HCT116 (cell line): ENCODE measurements around the gene SEC61A2. TPM values are rescaled to one million over a fixed set of nuclear protein-coding genes. Genes with fewer than 3 reads are reported as not detected.

ENCODE experiments used
- ATAC-seq: fragments of 200-7000 bp; cut with Tn5 transposase; 2 replicates; pipeline ENCODE4 v1.9.1; 2020; ENCODE audit warnings: mild to moderate bottlenecking, moderate library complexity
- BruUV-seq: library from RNA; stranded (reverse); fragments of 400-500 nt; replicated peaks from 2 replicates; lab custom pipeline; 2021; lab: Mats Ljungman, UMichigan
- CTCF ChIA-PET: fragments of 300-600 bp; sonication (Branson Sonifier 250); formaldehyde crosslinking; loops from one replicate; lab custom pipeline; 2021; ENCODE audit warnings: antibody characterized with exemption; lab: Charles Lee
- POLR2A ChIA-PET: fragments of 300-600, 350-600 bp; sonication (Branson Sonifier 250); formaldehyde crosslinking; loops from one replicate; lab custom pipeline; 2021; ENCODE audit warnings: antibody characterized with exemption; lab: Charles Lee
- RAD21 ChIA-PET, 2 experiments: fragments of 300-600 bp; sonication (Branson Sonifier 250); formaldehyde crosslinking; loops; one replicate each; lab custom pipeline; 2023; ENCODE audit warnings: low total read pairs in 2 of 2; ENCODE audit not compliant: uncharacterized antibody in 2 of 2, unreplicated experiment in 2 of 2, low non-redundant PET in 1 of 2; lab: Charles Lee
- DNase-seq: peaks from one replicate; pipeline ENCODE4 v3.0.0-alpha.2; 2010; ENCODE audit warnings: low read depth, low spot score
- H2AFZ ChIP-seq: fragments of 200-600 bp; shearing (Covaris generic), sonication (generic); 2 replicates; pipeline ENCODE4 v1.6.1; 2017; ENCODE audit warnings: low read depth, mixed run types, mixed read lengths, antibody characterized with exemption, low read length; ENCODE audit not compliant: poor library complexity, severe bottlenecking
- H3K27ac ChIP-seq: 2 replicates; pipeline ENCODE4 v1.5.1; 2012; ENCODE audit warnings: low read depth, low read length
- H3K27me3 ChIP-seq: fragments of 200-600 bp; sonication (generic); 2 replicates; pipeline ENCODE4 v1.6.1; 2016; ENCODE audit warnings: mixed run types, low read length, mixed read lengths; ENCODE audit not compliant: insufficient read depth
- H3K36me3 ChIP-seq, 2 experiments: fragments of 200-500 bp in 1 of 2; fragments of 200-600 bp in 1 of 2; sonication (Bioruptor generic) in 1 of 2; sonication (generic) in 1 of 2; 2 replicates each; pipeline versions ENCODE4 v1.5.1 to v1.6.1; 2014 to 2016; ENCODE audit warnings: low read length in 2 of 2, inconsistent platforms in 1 of 2, mixed read lengths in 1 of 2, mixed run types in 1 of 2; ENCODE audit not compliant: insufficient read depth in 2 of 2, control insufficient read depth in 1 of 2
- H3K4me1 ChIP-seq, 2 experiments: fragments of 200-600 bp in 1 of 2; sonication (generic) in 1 of 2; 2 replicates each; pipeline versions ENCODE4 v1.5.1 to v1.6.1; 2012 to 2017; ENCODE audit warnings: low read length in 2 of 2, inconsistent platforms in 1 of 2, mild to moderate bottlenecking in 1 of 2, mixed read lengths in 1 of 2, mixed run types in 1 of 2, moderate library complexity in 1 of 2; ENCODE audit not compliant: insufficient read depth in 2 of 2, control insufficient read depth in 1 of 2
- H3K4me2 ChIP-seq: fragments of 200-600 bp; sonication (generic); 2 replicates; pipeline ENCODE4 v1.6.1; 2017; ENCODE audit warnings: mixed run types, low read length, mixed read lengths
- H3K4me3 ChIP-seq, 2 experiments: fragments of 200-600 bp in 1 of 2; sonication (generic) in 1 of 2; replicated peaks in 1 of 2; 2 replicates each; pipeline ENCODE4 v1.5.1; 2011 to 2016; ENCODE audit warnings: low read length in 2 of 2, control low read depth in 1 of 2, low read depth in 1 of 2, mild to moderate bottlenecking in 1 of 2, mixed read lengths in 1 of 2, mixed run types in 1 of 2
- H3K79me2 ChIP-seq: fragments of 200-600 bp; sonication (generic); 2 replicates; pipeline ENCODE4 v1.6.1; 2017; ENCODE audit warnings: mild to moderate bottlenecking, mixed run types, low read length, moderate library complexity, mixed read lengths; ENCODE audit not compliant: insufficient read depth
- H3K9ac ChIP-seq: fragments of 200-600 bp; sonication (generic); 2 replicates; pipeline ENCODE4 v1.6.1; 2016; ENCODE audit warnings: low read length, mixed read lengths
- H3K9me2 ChIP-seq: fragments of 200-600 bp; sonication (generic), shearing (Covaris generic); 2 replicates; pipeline ENCODE4 v1.6.1; 2017; ENCODE audit warnings: mixed run types, mild to moderate bottlenecking, moderate library complexity; ENCODE audit not compliant: insufficient read depth
- H3K9me3 ChIP-seq, 2 experiments: fragments of 200-500 bp in 1 of 2; fragments of 200-600 bp in 1 of 2; sonication (Bioruptor generic) in 1 of 2; sonication (generic) in 1 of 2; 2 replicates each; pipeline ENCODE4 v1.6.1; 2014 to 2017; ENCODE audit warnings: low read length in 2 of 2, mixed read lengths in 2 of 2, inconsistent platforms in 1 of 2, low read depth in 1 of 2, mild to moderate bottlenecking in 1 of 2, mixed run types in 1 of 2, moderate library complexity in 1 of 2; ENCODE audit not compliant: control insufficient read depth in 1 of 2, insufficient read depth in 1 of 2
- H4K20me1 ChIP-seq: fragments of 200-600 bp; sonication (generic), shearing (Covaris generic); 2 replicates; pipeline ENCODE4 v1.6.1; 2017; ENCODE audit warnings: mixed run types, mild to moderate bottlenecking, moderate library complexity; ENCODE audit not compliant: insufficient read depth
- CBX3 ChIP-seq: IDR thresholded peaks from 2 replicates; pipeline ENCODE4 v1.6.1; 2012; ENCODE audit warnings: low read depth
- CEBPB ChIP-seq: IDR thresholded peaks from 2 replicates; pipeline ENCODE4 v1.6.1; 2012; ENCODE audit warnings: low read depth
- CTCF ChIP-seq, 3 experiments: fragments of 200-600 bp in 1 of 3; sonication (generic) in 1 of 3; IDR thresholded peaks in 2 of 3; conservative IDR thresholded peaks in 1 of 3; 2 replicates each; pipeline ENCODE4 v1.5.1; 2012 to 2017; ENCODE audit warnings: low read depth in 2 of 3, low read length in 2 of 3, antibody characterized with exemption in 1 of 3, borderline replicate concordance in 1 of 3, control low read depth in 1 of 3, mild to moderate bottlenecking in 1 of 3, mixed read lengths in 1 of 3, mixed run types in 1 of 3, moderate library complexity in 1 of 3; ENCODE audit not compliant: insufficient read depth in 1 of 3
- EGR1 ChIP-seq: IDR thresholded peaks from 2 replicates; pipeline ENCODE4 v1.6.1; 2012; ENCODE audit warnings: low read depth
- ELF1 ChIP-seq: IDR thresholded peaks from 2 replicates; pipeline ENCODE4 v1.6.1; 2012; ENCODE audit warnings: low read depth, borderline replicate concordance
- EZH2phosphoT487 ChIP-seq: fragments of 200-600 bp; IDR thresholded peaks from 2 replicates; pipeline ENCODE4 v1.6.1; 2018; ENCODE audit warnings: antibody characterized with exemption, borderline replicate concordance
- FOSL1 ChIP-seq: IDR thresholded peaks from 2 replicates; pipeline ENCODE4 v1.6.1; 2012; ENCODE audit warnings: low read depth
- POLR2AphosphoS5 ChIP-seq: IDR thresholded peaks from 2 replicates; pipeline ENCODE4 v1.6.1; 2011; ENCODE audit warnings: mild to moderate bottlenecking, low read depth, low read length, moderate library complexity
- RAD21 ChIP-seq: IDR thresholded peaks from 2 replicates; pipeline ENCODE4 v1.6.1; 2012; ENCODE audit warnings: low read depth, mild to moderate bottlenecking
- REST ChIP-seq: IDR thresholded peaks from 2 replicates; pipeline ENCODE4 v1.6.1; 2012; ENCODE audit warnings: low read depth
- SIN3A ChIP-seq: IDR thresholded peaks from 2 replicates; pipeline ENCODE4 v1.6.1; 2012; ENCODE audit warnings: low read depth
- SP1 ChIP-seq: IDR thresholded peaks from 2 replicates; pipeline ENCODE4 v1.6.1; 2012; ENCODE audit warnings: low read depth
- TCF7L2 ChIP-seq: IDR thresholded peaks from 2 replicates; pipeline ENCODE4 v1.7.0; 2011; ENCODE audit warnings: borderline replicate concordance, inconsistent platforms; ENCODE audit not compliant: insufficient read depth, insufficient read length; ENCODE audit errors: extremely low read depth
- YY1 ChIP-seq: IDR thresholded peaks from 2 replicates; pipeline ENCODE4 v1.6.1; 2011; ENCODE audit warnings: low read length, low read depth, moderate library complexity, mild to moderate bottlenecking; ENCODE audit not compliant: insufficient replicate concordance; ENCODE audit errors: extremely low read depth
- ZFX ChIP-seq: fragments of 450-650 bp; IDR thresholded peaks from 2 replicates; pipeline ENCODE4 v1.6.1; 2017
- ZNF274 ChIP-seq: fragments of 200-500 bp; sonication (Bioruptor generic); IDR thresholded peaks from 2 replicates; pipeline ENCODE4 v1.6.1; 2014; ENCODE audit warnings: mild to moderate bottlenecking, low read depth, low read length, inconsistent platforms
- intact Hi-C: fragments of 100-400 bp; cut with micrococcal nuclease; formaldehyde crosslinking; loops from 2 replicates; pipeline ENCODE4 v1.10.0; 2022
- total RNA-seq: library from RNA; stranded (reverse); gene quantifications from one replicate; pipeline ENCODE4 v1.2.1, GENCODE V29; 2021; ENCODE audit not compliant: unreplicated experiment
- TF ChIP-seq, protein P1 (sequence below): IDR thresholded peaks from 2 replicates; pipeline ENCODE4 v1.6.1; 2012
- TF ChIP-seq, protein P2 (sequence below): IDR thresholded peaks from 2 replicates; pipeline ENCODE4 v1.6.1; 2012

The SEC61A2 gene
- total RNA-seq, 1 experiment from 2014 or later, result 10.0 TPM

DNA sequence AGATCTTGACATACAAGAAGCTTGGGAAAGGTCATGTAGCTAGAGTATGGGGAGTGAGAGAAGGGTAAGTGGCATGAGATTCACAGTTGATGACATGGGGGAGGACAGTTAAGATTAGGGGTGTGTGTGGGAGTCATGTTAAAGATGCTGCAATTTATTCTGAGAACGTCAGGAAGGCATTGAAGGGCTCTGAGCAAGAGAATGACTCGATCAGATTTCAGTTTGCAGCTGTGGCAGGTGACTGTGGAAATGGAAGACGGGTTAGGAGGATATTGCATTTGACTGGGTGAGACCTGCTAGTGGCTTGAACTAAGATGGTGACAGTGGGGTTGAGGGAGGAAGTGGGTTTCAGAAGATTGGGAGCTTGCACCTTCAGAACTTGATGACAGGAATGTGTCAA, 72.1 kb downstream of the SEC61A2 start:
- H2AFZ ChIP-seq, result no peak overlapping the region
- peaks cover 15% of the 10 kb centered on the region; the same call in 1 of the 2 replicates for H4K20me1 ChIP-seq
- peaks cover 0 to 14% of the 10 kb centered on the region in 2 experiments; a peak in 3 of 4 replicates for H3K4me1 ChIP-seq
- H3K9ac ChIP-seq, result no peak overlapping the region
- H3K9me3 ChIP-seq, result no peaks in the 10 kb centered on the region
- no peak for DNase-seq
- no peak for ATAC-seq
- BruUV-seq, result no TSS peak
- H3K79me2 ChIP-seq, result peaks cover 100% of the 10 kb centered on the region
- ChIA-PET POLR2A (no interaction called here), RAD21 (no interaction called here), CTCF (no interaction called here)
- no peak overlapping the region for H3K4me3 ChIP-seq
- intact Hi-C loops, result no loop called here
- H3K27ac ChIP-seq, result no peak overlapping the region
- no peaks in the 10 kb centered on the region for H3K9me2 ChIP-seq
- H3K27me3 ChIP-seq, result no peaks in the 10 kb centered on the region
- no peak overlapping the region for H3K4me2 ChIP-seq
- TF ChIP-seq, protein P1, sequence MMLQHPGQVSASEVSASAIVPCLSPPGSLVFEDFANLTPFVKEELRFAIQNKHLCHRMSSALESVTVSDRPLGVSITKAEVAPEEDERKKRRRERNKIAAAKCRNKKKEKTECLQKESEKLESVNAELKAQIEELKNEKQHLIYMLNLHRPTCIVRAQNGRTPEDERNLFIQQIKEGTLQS, result no peak
- TF ChIP-seq ZFX (no peak), ELF1 (no peak), RAD21 (no peak), TCF7L2 (no peak), EGR1 (no peak), CBX3 (no peak), POLR2AphosphoS5 (no peak), CTCF (IDR thresholded peaks at IDR 0.05 in 2 of 3, conservative IDR thresholded peaks at IDR 0.05 in 1 of 3; ENCODE audit: borderline replicate concordance in 1 of 3, insufficient read depth in 1 of 3, low read depth in 2 of 3, low read length in 2 of 3) (no peak), SP1 (no peak), EZH2phosphoT487 (no peak), SIN3A (no peak), CEBPB (no peak), FOSL1 (no peak), ZNF274 (no peak), YY1 (no peak), REST (no peak)
- TF ChIP-seq, protein P2, sequence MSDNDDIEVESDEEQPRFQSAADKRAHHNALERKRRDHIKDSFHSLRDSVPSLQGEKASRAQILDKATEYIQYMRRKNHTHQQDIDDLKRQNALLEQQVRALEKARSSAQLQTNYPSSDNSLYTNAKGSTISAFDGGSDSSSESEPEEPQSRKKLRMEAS, result no peak
- H3K36me3 ChIP-seq, result peaks cover 18 to 50% of the 10 kb centered on the region in 2 experiments
